ENCODE results near the gene GLIPR1. TPM values are rescaled to one million over a fixed set of nuclear protein-coding genes. Genes with fewer than 3 reads are reported as not detected.

Gene GLIPR1
- total and polyA plus RNA-seq, 2 donors (not counting 3 experiments of a cell fraction or from before 2014, with no cell fraction given): 98.8 to 108 TPM

GRCh38 chr12:75482646-75483045 is 2.1 kb downstream of the GLIPR1 start:
- Histone ChIP-seq H3K27ac (ENCODE audit: insufficient read depth, low read depth, low read length) (peak overlapping the region; percentile 25), H3K9me3 (replicated peaks; ENCODE audit: control insufficient read depth, insufficient read depth, low read length) (no peaks in the 10 kb centered on the region), H3K9ac (replicated peaks; ENCODE audit: extremely low read depth, insufficient read depth, low read length) (no peak overlapping the region), H3K4me1 (ENCODE audit: control insufficient read depth, extremely low read depth, insufficient read depth, low read length) (peaks cover 29% of the 10 kb centered on the region), H4K20me1 (replicated peaks; ENCODE audit: control insufficient read depth, extremely low read depth, insufficient read depth, low read length) (no peaks in the 10 kb centered on the region), H3K36me3 (ENCODE audit: control insufficient read depth in 2 of 2, extremely low read depth in 1 of 2, insufficient read depth in 2 of 2, low read length in 2 of 2) (peaks cover 0 to 2% of the 10 kb centered on the region in 2 experiments), H3K27me3 (ENCODE audit: control insufficient read depth in 2 of 2, insufficient read depth in 2 of 2, low read length in 2 of 2) (no peaks in the 10 kb centered on the region), H3K9me1 (replicated peaks; ENCODE audit: control insufficient read depth, extremely low read depth, insufficient read depth, low read length) (no peaks in the 10 kb centered on the region), H3K79me2 (ENCODE audit: control insufficient read depth, insufficient read depth, low read length) (peaks cover 40% of the 10 kb centered on the region), H2AFZ (ENCODE audit: low read depth, low read length) (no peak overlapping the region), H3K4me2 (ENCODE audit: insufficient read depth, low read length) (peak overlapping the region; percentile 98), H3K4me3 (replicated peaks in 1 of 3; ENCODE audit: insufficient read depth in 1 of 3, low read depth in 1 of 3, low read length in 3 of 3) (peak overlapping the region in 1 of 3 experiments; percentile 79)
- CTCF ChIA-PET: interaction anchor here (1.4 to 3.8 kb wide), 7 partner anchors 14 to 794 kb away, joined by 3 to 25 read pairs (median 17); partner anchors contain the start of genes GLIPR1L1, GLIPR1L2 and KRR1
- no TSS peak for BruUV-seq (replicated peaks)
- FAIRE-seq (no peak), DNase-seq (ENCODE audit: low read depth, low spot score) (no peak)
- POLR2A ChIA-PET: interaction anchor here (0.7 kb wide), 1 partner anchor 36 kb away, joined by 4 read pairs; no protein-coding TSS in a partner anchor
- TF ChIP-seq JUN (IDR thresholded peaks at IDR 0.05; ENCODE audit: borderline replicate concordance, insufficient read depth, insufficient read length, low read depth) (no peak), POLR2A (IDR thresholded peaks at IDR 0.05; ENCODE audit: low read depth, low read length) (no peak), CTCF (IDR thresholded peaks at IDR 0.05; ENCODE audit: extremely low read depth in 1 of 2, insufficient read depth in 1 of 2, low read depth in 1 of 2, low read length in 2 of 2) (no peak), MYC (IDR thresholded peaks at IDR 0.05; ENCODE audit: low read depth, low read length) (no peak), EZH2 (IDR thresholded peaks at IDR 0.05; ENCODE audit: borderline replicate concordance, low read depth, low read length, severe bottlenecking) (no peak), MAX (IDR thresholded peaks at IDR 0.05; ENCODE audit: insufficient read depth, insufficient read length) (no peak), POLR2AphosphoS5 (IDR thresholded peaks at IDR 0.05; ENCODE audit: insufficient read depth, low read depth, low read length) (no peak), GATA2 (IDR thresholded peaks at IDR 0.05; ENCODE audit: insufficient read depth, insufficient read length, low read depth, low read length) (no peak), FOS (IDR thresholded peaks at IDR 0.05; ENCODE audit: borderline replicate concordance, insufficient read depth, low read length) (no peak)
- intact Hi-C loops (cut with micrococcal nuclease): loop anchor here (10.0 kb wide), 1 partner anchor 1102 kb away; no protein-coding TSS in a partner anchor
- dilution Hi-C loops (cut with MboI; ENCODE audit: extremely low pct_ligation_motif_present, low sequenced_read_pairs): no loop called here
